HG02852 (cell line): Measurements from ENCODE around the gene SLC25A51.

Source experiments
- ATAC-seq: cut with Tn5 transposase; IDR thresholded peaks from one replicate; pipeline ENCODE4 v1.9.1; 2021; ENCODE audit warnings: mild to moderate bottlenecking, moderate library complexity; ENCODE audit not compliant: unreplicated experiment

SLC25A51 gene, protein sequence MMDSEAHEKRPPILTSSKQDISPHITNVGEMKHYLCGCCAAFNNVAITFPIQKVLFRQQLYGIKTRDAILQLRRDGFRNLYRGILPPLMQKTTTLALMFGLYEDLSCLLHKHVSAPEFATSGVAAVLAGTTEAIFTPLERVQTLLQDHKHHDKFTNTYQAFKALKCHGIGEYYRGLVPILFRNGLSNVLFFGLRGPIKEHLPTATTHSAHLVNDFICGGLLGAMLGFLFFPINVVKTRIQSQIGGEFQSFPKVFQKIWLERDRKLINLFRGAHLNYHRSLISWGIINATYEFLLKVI

DNA sequence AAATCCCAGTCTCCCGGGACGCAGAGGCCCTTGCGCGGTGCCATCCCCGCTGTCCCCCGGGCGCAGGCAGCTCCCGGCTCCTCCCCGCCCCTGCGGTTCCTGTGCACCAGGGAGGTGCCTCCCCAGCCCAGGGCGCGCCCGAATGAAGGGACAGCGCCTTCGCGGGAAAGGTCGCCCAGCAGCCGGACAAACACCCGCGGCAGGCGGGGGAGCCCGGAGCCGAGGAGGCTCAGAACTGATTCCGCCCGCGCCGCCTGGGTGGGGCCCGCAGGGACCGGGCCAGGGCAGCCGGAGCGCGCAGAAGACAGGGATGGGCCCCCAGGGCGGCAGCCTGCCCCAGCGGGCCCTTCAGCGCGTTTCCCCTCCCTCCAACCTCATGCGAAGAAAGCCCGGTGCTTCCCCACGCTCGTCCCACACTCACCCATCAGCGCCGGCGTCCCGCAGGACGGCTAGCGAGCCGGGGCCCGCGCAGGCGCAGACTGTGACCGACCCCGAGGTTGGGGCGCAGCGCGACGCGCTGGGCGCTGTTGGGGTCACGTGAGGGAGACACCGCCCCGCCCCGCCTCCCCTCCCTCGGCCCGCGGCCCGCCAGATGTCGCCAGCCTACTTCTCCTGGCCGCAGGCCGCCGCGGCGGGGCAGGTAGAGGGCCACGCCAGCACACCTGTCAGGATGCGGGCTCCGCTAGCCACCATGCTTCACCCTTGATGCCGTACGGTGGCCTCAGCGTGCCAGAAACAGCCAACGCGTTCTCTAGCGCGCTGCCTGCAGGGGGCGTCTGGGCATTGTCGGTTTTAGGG is at the start of gene SLC25A51:
TSS of gene SLC25A51 (minus strand) at position 481 of the 798 bp plus-strand sequence. CDS start 15,577 bp downstream, outside the sequence.
- ATAC-seq = peak; percentile 82

DNA sequence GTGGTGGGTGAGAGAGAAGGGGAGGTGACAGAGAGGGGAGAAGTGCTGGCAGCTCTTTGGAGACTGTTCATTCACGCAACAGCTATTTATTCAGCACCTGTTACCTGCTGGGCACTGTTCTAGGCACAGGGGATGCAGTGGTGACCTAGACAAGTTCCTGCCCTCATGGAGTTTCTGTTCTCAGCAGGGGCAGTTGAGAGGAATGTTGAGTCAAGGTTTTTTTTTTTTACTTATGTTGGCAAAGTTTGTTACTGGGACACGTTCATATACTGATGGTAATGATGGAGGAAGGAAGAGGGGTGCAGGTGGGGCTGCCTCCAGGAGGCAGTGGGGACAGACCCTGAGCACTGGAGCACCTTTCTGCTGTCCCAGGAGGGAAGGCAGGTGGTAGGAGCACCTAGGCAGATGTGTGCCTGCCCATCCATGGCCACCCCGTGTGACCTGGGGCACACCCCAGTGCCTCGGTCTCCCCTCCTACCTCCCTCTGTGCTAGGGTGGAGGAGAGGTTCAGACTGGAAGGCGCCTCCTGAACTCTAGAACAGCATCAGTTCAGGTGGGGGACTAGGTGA is 49.4 kb upstream of the SLC25A51 start:
- ATAC-seq = no peak

DNA sequence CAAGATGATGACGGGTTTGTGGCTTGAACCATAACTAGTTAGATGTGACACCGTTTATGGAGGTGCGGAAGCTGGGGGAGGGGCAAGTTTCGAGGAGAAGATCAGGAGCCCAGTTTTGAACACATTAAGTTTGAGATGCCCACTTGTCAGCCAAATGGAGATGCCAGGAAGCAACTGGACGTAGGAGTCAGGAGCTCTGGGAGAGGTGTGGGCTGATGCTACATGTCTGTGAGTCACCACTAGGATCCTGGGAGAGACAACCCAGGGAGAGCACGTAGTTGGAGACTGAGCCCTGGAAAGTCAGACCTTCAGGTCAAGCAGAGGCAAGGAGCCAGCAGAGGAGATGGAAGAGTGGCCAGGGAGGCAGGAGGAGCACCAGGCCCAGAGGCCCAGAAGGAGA is 48.8 kb upstream of the SLC25A51 start:
- ATAC-seq = no peak

DNA sequence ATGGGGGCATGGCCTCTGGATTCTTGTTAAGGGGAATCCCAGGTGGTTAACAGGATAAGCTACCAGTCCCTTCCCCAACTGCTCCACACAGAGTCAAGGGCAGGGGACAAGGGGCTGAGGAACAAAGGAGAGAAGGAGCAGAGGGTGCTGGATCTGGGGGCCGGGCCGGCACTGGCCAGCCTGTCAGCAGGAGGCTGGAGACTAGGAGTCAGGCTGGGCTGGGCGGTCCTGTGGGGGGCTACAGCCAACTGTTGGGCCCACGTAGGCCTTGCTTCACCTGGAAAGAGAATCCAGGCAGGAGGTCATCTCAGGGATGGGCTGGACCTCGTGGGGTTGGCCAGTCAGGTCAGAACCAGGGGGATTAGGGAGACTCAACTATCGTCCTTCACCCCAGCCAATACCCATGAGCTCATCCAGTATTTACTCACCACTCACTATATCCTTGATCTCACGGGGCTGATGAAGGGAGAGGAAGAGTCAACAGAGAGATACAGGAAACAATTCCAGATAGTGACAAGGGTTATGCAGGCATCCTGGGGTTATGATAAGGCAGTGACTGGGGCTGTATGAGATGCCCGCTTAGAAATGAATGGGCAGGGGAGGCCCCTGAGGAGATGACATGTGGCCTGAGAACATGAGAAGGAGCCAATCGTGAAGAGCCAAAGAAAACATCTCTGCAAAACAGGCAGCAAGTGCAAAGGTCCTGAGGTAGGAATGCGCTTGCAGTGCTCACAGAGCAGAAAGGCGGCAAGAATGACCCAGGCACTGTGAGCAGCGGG is 47.9 kb upstream of the SLC25A51 start:
- ATAC-seq = no peak

DNA sequence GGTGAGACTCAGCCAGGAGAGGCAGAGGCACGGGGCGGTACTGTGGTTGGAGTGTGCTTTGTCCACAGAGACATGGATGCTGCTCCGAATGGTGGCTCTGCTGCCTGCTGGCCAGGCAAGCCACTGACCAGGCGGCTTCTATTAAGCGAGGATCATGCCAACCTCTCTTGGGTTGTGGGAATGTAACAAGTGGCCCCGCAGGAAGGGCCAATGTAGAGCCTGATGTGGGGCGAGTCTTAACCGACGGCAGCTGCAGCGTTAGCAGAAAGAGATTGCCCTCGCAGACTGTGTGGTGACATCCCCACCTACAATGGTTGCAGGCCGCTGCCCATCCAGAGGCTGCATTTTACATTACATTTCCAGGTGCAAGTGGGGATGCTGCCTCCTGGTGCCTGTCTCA is 46.6 kb upstream of the SLC25A51 start:
- no peak for ATAC-seq

DNA sequence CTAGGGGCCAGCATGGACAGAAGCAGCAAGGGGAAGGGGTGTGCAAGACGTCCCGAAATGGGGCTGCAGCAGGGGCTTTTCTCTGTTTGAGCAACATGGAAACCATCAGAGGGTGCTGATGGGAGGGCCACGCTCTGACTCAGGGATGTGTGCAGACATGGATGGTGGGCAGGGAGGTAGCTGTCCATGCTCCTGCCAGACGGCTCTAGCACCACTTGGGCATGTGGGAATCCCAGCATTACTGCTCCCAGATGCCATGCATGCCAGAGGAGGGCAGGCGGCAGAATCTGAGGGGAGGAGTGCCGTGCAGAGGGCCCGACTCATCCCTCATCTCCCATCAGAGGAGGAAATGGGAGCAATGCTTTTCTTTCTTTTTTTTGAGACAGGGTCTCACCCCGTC is 45.6 kb upstream of the SLC25A51 start:
- no peak for ATAC-seq

DNA sequence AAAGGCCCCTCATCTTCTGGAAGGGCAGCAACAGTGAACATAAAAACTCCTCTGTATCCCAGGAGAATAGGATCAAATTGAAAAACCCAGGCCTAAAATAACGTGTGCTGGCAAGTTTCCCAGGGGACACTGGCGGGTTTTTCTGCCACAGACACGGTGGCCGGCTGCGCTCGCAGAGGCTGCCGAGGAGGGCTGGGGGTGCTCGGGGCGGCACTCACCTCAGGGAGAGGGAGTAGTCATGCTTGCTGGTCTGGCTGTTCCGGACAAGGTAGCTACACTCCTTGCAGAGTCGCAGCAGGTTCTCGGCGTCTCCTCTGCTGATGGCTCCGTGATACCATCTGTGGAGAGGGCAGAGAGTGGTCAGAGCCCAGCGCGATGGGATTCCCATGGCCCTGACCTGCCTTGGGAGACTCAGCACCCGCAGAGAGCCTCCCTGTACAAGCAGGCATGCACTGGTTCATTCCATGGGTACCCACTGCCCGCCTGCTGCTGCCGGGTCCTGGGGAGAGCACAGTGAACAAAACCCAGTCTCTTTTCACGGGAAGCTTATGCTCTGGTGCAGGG is 44.6 kb upstream of the SLC25A51 start:
- ATAC-seq = no peak

DNA sequence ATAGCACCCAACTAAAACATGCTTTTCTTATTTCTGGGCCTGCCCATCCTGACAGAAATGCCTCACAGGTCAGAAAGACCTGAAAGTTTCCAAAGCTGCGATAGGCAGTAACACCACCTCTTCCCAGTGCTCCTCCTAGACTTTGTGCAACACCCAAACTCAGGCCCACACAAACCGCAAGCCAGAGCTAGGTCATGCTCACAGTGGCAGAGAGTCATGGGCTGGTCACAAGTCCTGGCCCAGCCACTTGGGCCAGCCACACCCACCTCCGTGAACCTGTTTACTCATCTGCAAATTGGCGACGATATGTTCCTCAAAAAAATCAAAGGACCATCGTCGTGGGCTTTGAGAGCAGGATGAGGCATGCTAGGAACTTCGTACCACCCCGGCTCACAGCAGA is 44.0 kb upstream of the SLC25A51 start:
- no peak for ATAC-seq

DNA sequence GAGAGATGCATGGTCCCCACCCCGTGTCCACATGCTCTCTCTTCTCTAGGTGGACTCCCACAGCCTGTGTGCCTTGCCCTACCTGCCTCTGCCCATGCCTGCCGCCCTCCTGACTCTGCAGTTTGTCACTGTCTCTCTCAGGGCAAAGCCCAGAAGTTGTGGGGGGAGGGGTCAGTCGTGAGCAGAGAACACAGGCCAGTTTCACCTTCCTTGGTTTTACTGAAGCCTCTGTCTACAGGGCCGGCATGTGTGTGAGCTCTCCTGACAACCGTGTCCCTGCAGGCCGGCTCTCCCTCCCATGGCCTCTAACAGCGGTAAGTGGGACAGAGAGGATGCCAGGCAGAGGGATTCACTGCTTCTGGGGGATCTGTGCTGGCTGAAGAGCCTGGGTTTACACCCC is 43.5 kb upstream of the SLC25A51 start:
- no peak for ATAC-seq

DNA sequence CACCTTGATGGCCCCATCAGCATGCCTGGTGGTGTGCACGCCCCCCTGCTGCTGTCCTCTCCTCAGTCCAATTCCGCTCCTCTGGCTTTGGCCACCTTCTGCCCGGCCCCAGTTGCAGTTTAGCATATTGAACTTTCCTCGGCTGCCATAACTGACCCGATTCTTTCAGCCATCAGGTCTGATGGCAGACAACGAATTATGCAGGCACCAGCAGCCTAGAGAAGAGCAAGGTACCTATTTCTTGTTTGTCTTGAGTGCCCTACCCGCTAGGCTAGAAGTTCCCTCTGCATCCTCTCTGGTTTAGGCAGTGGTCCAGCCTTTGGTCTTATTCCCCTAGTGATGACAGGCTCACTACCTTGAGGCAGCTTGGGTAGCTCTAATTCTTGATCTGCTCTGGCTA is 43.0 kb upstream of the SLC25A51 start:
- no peak for ATAC-seq

DNA sequence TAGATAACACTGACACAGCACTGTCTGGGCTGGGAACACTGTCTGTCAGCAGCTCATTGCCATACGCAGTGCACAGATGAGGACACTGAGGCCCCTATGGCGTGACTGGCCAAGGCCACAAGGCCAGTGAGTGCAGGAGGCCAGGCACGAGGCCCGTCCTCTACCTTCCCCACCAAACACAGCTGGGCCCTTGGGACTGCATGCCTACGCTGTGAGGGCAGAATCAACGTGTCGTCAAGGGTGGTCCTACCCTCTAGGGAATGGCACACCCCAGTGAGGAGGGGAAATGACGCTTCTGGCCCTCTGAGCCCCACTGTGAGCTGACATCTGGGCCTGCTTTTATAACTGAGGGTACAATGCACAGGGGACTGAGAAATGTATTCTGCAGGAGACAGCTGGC is 42.1 kb upstream of the SLC25A51 start:
- ATAC-seq = no peak

DNA sequence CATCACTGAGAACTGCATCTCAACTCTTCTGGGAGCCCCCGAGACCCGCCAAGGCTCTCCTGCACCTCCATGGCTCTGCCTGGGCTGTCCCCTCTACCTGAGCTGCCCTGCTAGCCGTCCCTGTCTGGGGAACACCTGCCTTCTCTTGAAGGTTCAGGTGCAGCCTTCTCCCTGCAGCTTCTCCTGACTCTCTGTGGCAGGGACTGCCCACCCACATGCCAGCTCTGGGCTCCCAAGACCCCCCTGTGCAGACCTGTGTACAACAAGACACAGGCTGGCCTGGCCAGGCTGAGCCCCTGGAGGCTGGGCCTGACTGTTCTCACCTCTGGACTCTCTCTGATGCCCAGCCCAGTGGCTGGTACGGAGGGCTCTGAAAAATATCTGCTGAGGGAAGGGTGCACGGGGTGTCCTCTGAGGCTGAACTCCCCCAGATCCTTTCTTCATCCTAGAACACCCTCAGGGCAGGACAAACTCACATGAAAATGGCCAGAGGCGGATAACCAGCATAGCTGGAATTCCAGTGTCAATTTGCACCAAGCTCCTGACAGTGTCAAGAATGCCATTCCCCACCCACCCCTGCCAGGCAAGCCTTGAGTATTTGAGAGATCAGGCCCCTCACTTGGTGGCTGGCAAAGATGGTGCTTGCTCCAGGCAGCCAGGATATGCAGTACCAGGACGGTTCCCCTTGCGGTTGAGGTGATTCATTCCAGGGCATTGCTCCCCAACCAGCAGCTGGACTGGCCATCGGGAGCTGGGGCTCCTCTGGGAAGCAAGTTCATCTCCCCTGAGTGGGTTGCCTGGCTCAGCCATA is 40.9 kb upstream of the SLC25A51 start:
- no peak for ATAC-seq

DNA sequence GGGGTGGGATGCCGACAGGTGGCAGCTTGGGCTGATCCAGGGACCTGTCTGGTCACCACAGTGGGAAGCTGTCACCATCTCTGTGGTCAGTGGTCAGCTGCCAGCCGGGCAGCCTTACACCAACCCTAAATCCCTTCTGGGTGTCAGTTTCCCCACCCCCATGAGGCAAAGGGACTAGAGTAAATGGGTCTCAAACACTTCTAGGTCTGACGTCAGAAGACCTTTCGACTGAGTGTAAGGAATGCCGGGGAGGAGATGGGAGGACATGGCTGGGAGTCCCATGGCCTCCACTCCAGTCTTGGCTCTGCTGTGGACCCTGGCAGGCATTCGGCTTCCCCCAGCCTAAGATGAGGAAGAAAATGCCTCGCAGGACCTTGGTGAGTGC is 40.3 kb upstream of the SLC25A51 start:
- no peak for ATAC-seq

DNA sequence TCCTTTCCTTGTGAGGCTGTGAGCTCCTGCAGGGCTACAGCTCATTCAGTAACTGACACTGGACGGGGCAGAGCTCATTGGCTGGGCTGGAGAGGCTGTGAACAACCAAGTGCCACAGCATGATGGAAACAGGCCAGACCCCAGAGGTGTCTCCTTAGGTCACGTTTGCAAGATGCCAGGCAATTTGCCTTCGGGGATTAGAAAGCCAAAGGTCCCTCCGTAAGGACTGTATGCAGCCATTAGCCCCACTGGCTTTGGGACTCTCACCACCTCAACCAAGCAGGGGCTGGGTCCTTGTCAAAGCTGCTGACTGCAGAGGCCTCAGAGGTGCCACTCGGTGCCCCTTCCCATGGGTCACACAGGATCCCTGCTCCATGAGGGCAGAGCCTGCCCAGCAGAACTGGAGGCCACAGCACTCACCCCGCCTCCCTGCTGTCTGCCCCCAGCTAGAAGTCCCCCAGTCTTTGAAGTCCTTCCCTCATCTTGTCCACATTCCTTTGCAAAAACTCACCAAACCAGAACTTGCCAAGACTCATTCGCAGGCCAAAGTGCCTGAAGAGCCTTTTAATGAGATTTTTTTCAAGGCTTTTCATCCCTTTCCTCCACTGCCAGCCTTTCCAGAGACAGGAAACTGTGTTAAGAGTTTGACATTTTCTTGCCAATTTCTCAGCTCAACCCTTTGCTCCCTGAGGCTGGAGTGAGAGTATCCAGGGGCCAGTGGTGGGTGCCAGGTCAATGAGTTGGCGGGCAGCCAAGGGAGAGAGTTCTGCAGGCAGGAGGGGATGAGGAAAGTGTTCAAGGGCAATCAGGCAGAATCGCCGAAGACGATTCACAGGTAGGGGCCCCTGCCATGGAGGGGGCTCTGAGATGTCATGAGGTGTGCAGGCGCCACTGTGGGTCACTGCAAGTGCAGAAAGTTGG is 39.7 kb upstream of the SLC25A51 start:
- ATAC-seq = no peak

DNA sequence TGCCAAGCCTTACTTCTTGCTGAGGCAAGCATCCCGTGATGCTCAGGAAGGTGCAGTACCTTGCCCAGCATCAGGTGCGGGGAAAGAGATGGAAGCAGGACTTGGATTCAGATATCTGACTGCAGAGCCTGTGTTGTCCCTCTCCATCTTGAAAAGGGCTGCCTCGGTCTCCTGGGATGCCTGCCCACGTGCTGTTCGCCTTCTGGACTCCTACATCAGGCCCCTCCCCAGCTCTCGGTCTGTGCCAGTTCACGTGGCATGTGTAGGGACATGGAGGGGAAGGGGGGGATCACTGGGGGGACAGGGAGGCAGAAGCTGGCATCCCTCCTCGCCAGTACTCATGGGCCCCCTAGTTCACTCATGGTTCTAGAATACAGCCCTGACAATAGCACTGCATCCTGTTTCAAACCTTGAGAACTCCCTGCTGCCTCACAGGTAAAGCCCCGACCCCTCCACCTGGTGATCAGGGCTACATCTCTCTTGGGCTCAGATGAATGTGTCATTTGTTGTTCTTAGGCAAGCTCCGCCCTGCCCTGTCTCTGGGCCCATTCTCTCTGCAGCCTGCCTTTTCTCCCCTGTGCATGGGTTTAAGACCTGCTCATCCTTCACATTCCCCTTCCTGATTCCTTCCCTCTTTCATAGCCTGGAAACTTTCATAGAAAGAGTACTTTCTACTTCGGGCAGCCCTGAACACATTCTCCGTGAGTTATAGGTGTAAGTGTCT is 38.9 kb upstream of the SLC25A51 start:
- no peak for ATAC-seq

DNA sequence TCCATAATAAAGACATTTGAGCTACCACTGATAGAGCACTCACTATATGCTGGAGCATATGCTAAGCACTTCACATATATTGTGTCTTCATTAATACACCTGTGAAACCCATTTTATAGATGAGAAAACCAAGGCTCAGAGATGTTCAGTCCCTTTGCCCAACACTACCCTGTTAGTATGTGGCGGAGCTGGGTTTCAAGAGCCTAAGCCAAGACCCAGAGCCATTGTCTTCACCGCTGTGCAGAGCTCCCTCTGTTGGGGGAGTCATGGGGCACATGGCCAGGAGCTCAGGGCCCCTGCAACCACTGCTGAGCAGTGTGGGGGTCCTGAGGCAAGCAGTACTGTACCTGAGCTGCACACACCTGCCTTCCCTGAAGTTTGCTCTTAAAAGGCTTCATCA is 37.3 kb upstream of the SLC25A51 start:
- no peak for ATAC-seq

DNA sequence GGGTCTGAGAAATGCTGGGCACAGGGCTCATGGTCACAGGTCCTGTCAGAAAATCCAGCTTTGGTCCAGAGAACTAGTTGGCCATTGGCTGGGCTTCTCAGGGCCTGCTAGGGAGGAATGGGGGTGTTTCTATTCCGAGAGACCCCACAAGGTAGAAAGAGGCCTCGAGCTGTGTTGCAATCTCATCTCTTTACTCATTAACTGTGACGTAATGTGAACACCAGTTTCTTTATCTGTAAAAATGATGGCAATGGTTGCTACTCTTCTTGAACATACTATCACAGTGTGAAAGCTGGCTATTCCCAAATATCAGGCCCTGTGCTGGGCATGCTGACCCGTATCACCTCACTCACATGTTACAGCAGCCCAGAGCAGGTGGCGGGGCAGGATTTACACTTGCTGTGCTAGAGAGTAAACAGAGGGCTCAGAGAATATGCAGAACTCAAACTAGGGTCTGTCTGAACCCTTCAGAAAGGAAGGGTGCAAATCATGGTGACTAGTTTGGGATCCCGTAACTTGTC is 35.7 kb upstream of the SLC25A51 start:
- ATAC-seq = no peak
